ENCODE measurements around the gene IFNA2.

- TF ChIP-seq CTCF (IDR thresholded peaks at IDR 0.05; ENCODE audit: low read depth, low read length, poor library complexity, severe bottlenecking) (no peak), EZH2phosphoT487 (IDR thresholded peaks at IDR 0.05; ENCODE audit: borderline replicate concordance, low read length) (no peak)
These were observed 44.5 kb downstream of the IFNA2 start for GRCh38 chr9:21340735-21341134.
